Measurements from ENCODE around the gene FMO3.

- TF ChIP-seq POLR2A (IDR thresholded peaks at IDR 0.05; ENCODE audit: low read depth, low read length) (no peak), CTCF (conservative IDR thresholded peaks at IDR 0.05; ENCODE audit: low read depth, low read length) (no peak), RAD21 (IDR thresholded peaks at IDR 0.05; ENCODE audit: low read length) (no peak), USF2 (IDR thresholded peaks at IDR 0.05; ENCODE audit: low read depth, low read length) (no peak), RCOR1 (IDR thresholded peaks at IDR 0.05; ENCODE audit: insufficient replicate concordance, low read length) (no peak), CHD1 (IDR thresholded peaks at IDR 0.05; ENCODE audit: low read depth, low read length) (no peak), SMC3 (IDR thresholded peaks at IDR 0.05; ENCODE audit: low read depth, low read length) (no peak)
Measured at GRCh38 chr1:171119648-171120047, 28.9 kb downstream of the FMO3 start.
